ENCODE results near the gene CSNK1G1.

CSNK1G1 gene

GRCh38 chr15:64191971-64192830 is 163.8 kb downstream of the CSNK1G1 start:
- no peak for DNase-seq (ENCODE audit: low read depth)

GRCh38 chr15:64187396-64188191 is 168.4 kb downstream of the CSNK1G1 start:
- no peak for DNase-seq (ENCODE audit: low read depth)

GRCh38 chr15:64185146-64185911 is 170.6 kb downstream of the CSNK1G1 start:
- no peak for DNase-seq (ENCODE audit: low read depth)

GRCh38 chr15:64182859-64183370 is 173.1 kb downstream of the CSNK1G1 start:
- no peak for DNase-seq (ENCODE audit: low read depth)

- no peak for DNase-seq (ENCODE audit: low read depth)
Measured at GRCh38 chr15:64180235-64180824, 175.6 kb downstream of the CSNK1G1 start.

GRCh38 chr15:64166102-64166890 is 189.7 kb downstream of the CSNK1G1 start:
- DNase-seq (ENCODE audit: low read depth) = no peak

GRCh38 chr15:64164436-64164835 is 191.5 kb downstream of the CSNK1G1 start:
- DNase-seq (ENCODE audit: low read depth) = no peak

- DNase-seq (ENCODE audit: low read depth) = no peak
Measured at GRCh38 chr15:64163659-64164362, 192.2 kb downstream of the CSNK1G1 start.

GRCh38 chr15:64162869-64163658 is 192.9 kb downstream of the CSNK1G1 start, which contains the start of gene PPIB:
Gene PPIB, minus strand, starts transcription at chr15:64163022. Its CDS starts 36 bp downstream, at chr15:64162986.
- peak; percentile 96 for DNase-seq (ENCODE audit: low read depth)

- DNase-seq (ENCODE audit: low read depth) = no peak
Measured at GRCh38 chr15:64162478-64162868, 193.5 kb downstream of the CSNK1G1 start.

GRCh38 chr15:64161688-64162477 is 194.1 kb downstream of the CSNK1G1 start:
- no peak for DNase-seq (ENCODE audit: low read depth)

GRCh38 chr15:64158363-64159134 is 197.4 kb downstream of the CSNK1G1 start:
- no peak for DNase-seq (ENCODE audit: low read depth)

GRCh38 chr15:64157599-64158125 is 198.3 kb downstream of the CSNK1G1 start:
- DNase-seq (ENCODE audit: low read depth) = no peak

- DNase-seq (ENCODE audit: low read depth) = no peak
Measured at GRCh38 chr15:64156652-64157331, 199.2 kb downstream of the CSNK1G1 start.

- DNase-seq (ENCODE audit: low read depth) = no peak
Measured at GRCh38 chr15:64155802-64156651, 199.9 kb downstream of the CSNK1G1 start.
